HCT116 (cell line): ENCODE data around the gene ANKRD22. TPM values are rescaled to one million over a fixed set of nuclear protein-coding genes. Genes with fewer than 3 reads are reported as not detected.
A peak's percentile ranks its signal among the peaks of the same experiment; 100 is the strongest.

Source experiments
- ATAC-seq: fragments of 200-7000 bp; cut with Tn5 transposase; 2 replicates; pipeline ENCODE4 v1.9.1; 2020; ENCODE audit warnings: mild to moderate bottlenecking, moderate library complexity
- BruUV-seq: library from RNA; stranded (reverse); fragments of 400-500 nt; replicated peaks from 2 replicates; lab custom pipeline; 2021; lab: Mats Ljungman, UMichigan
- CTCF ChIA-PET: fragments of 300-600 bp; sonication (Branson Sonifier 250); formaldehyde crosslinking; loops from one replicate; lab custom pipeline; 2021; ENCODE audit warnings: antibody characterized with exemption; lab: Charles Lee
- POLR2A ChIA-PET: fragments of 300-600, 350-600 bp; sonication (Branson Sonifier 250); formaldehyde crosslinking; loops from one replicate; lab custom pipeline; 2021; ENCODE audit warnings: antibody characterized with exemption; lab: Charles Lee
- RAD21 ChIA-PET, 2 experiments: fragments of 300-600 bp; sonication (Branson Sonifier 250); formaldehyde crosslinking; loops; one replicate each; lab custom pipeline; 2023; ENCODE audit warnings: low total read pairs in 2 of 2; ENCODE audit not compliant: uncharacterized antibody in 2 of 2, unreplicated experiment in 2 of 2, low non-redundant PET in 1 of 2; lab: Charles Lee
- DNase-seq: peaks from one replicate; pipeline ENCODE4 v3.0.0-alpha.2; 2010; ENCODE audit warnings: low read depth, low spot score
- H2AFZ ChIP-seq: fragments of 200-600 bp; shearing (Covaris generic), sonication (generic); 2 replicates; pipeline ENCODE4 v1.6.1; 2017; ENCODE audit warnings: low read depth, mixed run types, mixed read lengths, antibody characterized with exemption, low read length; ENCODE audit not compliant: poor library complexity, severe bottlenecking
- H3K27ac ChIP-seq: 2 replicates; pipeline ENCODE4 v1.5.1; 2012; ENCODE audit warnings: low read depth, low read length
- H3K27me3 ChIP-seq: fragments of 200-600 bp; sonication (generic); 2 replicates; pipeline ENCODE4 v1.6.1; 2016; ENCODE audit warnings: mixed run types, low read length, mixed read lengths; ENCODE audit not compliant: insufficient read depth
- H3K36me3 ChIP-seq, 2 experiments: fragments of 200-500 bp in 1 of 2; fragments of 200-600 bp in 1 of 2; sonication (Bioruptor generic) in 1 of 2; sonication (generic) in 1 of 2; 2 replicates each; pipeline versions ENCODE4 v1.5.1 to v1.6.1; 2014 to 2016; ENCODE audit warnings: low read length in 2 of 2, inconsistent platforms in 1 of 2, mixed read lengths in 1 of 2, mixed run types in 1 of 2; ENCODE audit not compliant: insufficient read depth in 2 of 2, control insufficient read depth in 1 of 2
- H3K4me1 ChIP-seq, 2 experiments: fragments of 200-600 bp in 1 of 2; sonication (generic) in 1 of 2; 2 replicates each; pipeline versions ENCODE4 v1.5.1 to v1.6.1; 2012 to 2017; ENCODE audit warnings: low read length in 2 of 2, inconsistent platforms in 1 of 2, mild to moderate bottlenecking in 1 of 2, mixed read lengths in 1 of 2, mixed run types in 1 of 2, moderate library complexity in 1 of 2; ENCODE audit not compliant: insufficient read depth in 2 of 2, control insufficient read depth in 1 of 2
- H3K4me2 ChIP-seq: fragments of 200-600 bp; sonication (generic); 2 replicates; pipeline ENCODE4 v1.6.1; 2017; ENCODE audit warnings: mixed run types, low read length, mixed read lengths
- H3K4me3 ChIP-seq, 2 experiments: fragments of 200-600 bp in 1 of 2; sonication (generic) in 1 of 2; replicated peaks in 1 of 2; 2 replicates each; pipeline ENCODE4 v1.5.1; 2011 to 2016; ENCODE audit warnings: low read length in 2 of 2, control low read depth in 1 of 2, low read depth in 1 of 2, mild to moderate bottlenecking in 1 of 2, mixed read lengths in 1 of 2, mixed run types in 1 of 2
- H3K79me2 ChIP-seq: fragments of 200-600 bp; sonication (generic); 2 replicates; pipeline ENCODE4 v1.6.1; 2017; ENCODE audit warnings: mild to moderate bottlenecking, mixed run types, low read length, moderate library complexity, mixed read lengths; ENCODE audit not compliant: insufficient read depth
- H3K9ac ChIP-seq: fragments of 200-600 bp; sonication (generic); 2 replicates; pipeline ENCODE4 v1.6.1; 2016; ENCODE audit warnings: low read length, mixed read lengths
- H3K9me2 ChIP-seq: fragments of 200-600 bp; sonication (generic), shearing (Covaris generic); 2 replicates; pipeline ENCODE4 v1.6.1; 2017; ENCODE audit warnings: mixed run types, mild to moderate bottlenecking, moderate library complexity; ENCODE audit not compliant: insufficient read depth
- H3K9me3 ChIP-seq, 2 experiments: fragments of 200-500 bp in 1 of 2; fragments of 200-600 bp in 1 of 2; sonication (Bioruptor generic) in 1 of 2; sonication (generic) in 1 of 2; 2 replicates each; pipeline ENCODE4 v1.6.1; 2014 to 2017; ENCODE audit warnings: low read length in 2 of 2, mixed read lengths in 2 of 2, inconsistent platforms in 1 of 2, low read depth in 1 of 2, mild to moderate bottlenecking in 1 of 2, mixed run types in 1 of 2, moderate library complexity in 1 of 2; ENCODE audit not compliant: control insufficient read depth in 1 of 2, insufficient read depth in 1 of 2
- H4K20me1 ChIP-seq: fragments of 200-600 bp; sonication (generic), shearing (Covaris generic); 2 replicates; pipeline ENCODE4 v1.6.1; 2017; ENCODE audit warnings: mixed run types, mild to moderate bottlenecking, moderate library complexity; ENCODE audit not compliant: insufficient read depth
- ATF3 ChIP-seq: IDR thresholded peaks from 2 replicates; pipeline ENCODE4 v1.6.1; 2012
- CBX3 ChIP-seq: IDR thresholded peaks from 2 replicates; pipeline ENCODE4 v1.6.1; 2012; ENCODE audit warnings: low read depth
- CEBPB ChIP-seq: IDR thresholded peaks from 2 replicates; pipeline ENCODE4 v1.6.1; 2012; ENCODE audit warnings: low read depth
- EGR1 ChIP-seq: IDR thresholded peaks from 2 replicates; pipeline ENCODE4 v1.6.1; 2012; ENCODE audit warnings: low read depth
- ELF1 ChIP-seq: IDR thresholded peaks from 2 replicates; pipeline ENCODE4 v1.6.1; 2012; ENCODE audit warnings: low read depth, borderline replicate concordance
- EZH2 ChIP-seq: fragments of 200-600 bp; sonication (generic); IDR thresholded peaks from 2 replicates; pipeline ENCODE4 v1.6.1; 2017; ENCODE audit warnings: antibody characterized with exemption, mixed run types
- EZH2phosphoT487 ChIP-seq: fragments of 200-600 bp; IDR thresholded peaks from 2 replicates; pipeline ENCODE4 v1.6.1; 2018; ENCODE audit warnings: antibody characterized with exemption, borderline replicate concordance
- FOSL1 ChIP-seq: IDR thresholded peaks from 2 replicates; pipeline ENCODE4 v1.6.1; 2012; ENCODE audit warnings: low read depth
- JUND ChIP-seq: IDR thresholded peaks from 2 replicates; pipeline ENCODE4 v1.6.1; 2012
- MAX ChIP-seq: IDR thresholded peaks from 2 replicates; pipeline ENCODE4 v1.6.1; 2012
- POLR2A ChIP-seq: IDR thresholded peaks from 2 replicates; pipeline ENCODE4 v1.7.0; 2011; ENCODE audit warnings: borderline replicate concordance; ENCODE audit not compliant: insufficient read depth, insufficient read length; ENCODE audit errors: extremely low read depth
- POLR2AphosphoS5 ChIP-seq: IDR thresholded peaks from 2 replicates; pipeline ENCODE4 v1.6.1; 2011; ENCODE audit warnings: mild to moderate bottlenecking, low read depth, low read length, moderate library complexity
- RAD21 ChIP-seq: IDR thresholded peaks from 2 replicates; pipeline ENCODE4 v1.6.1; 2012; ENCODE audit warnings: low read depth, mild to moderate bottlenecking
- SIN3A ChIP-seq: IDR thresholded peaks from 2 replicates; pipeline ENCODE4 v1.6.1; 2012; ENCODE audit warnings: low read depth
- SP1 ChIP-seq: IDR thresholded peaks from 2 replicates; pipeline ENCODE4 v1.6.1; 2012; ENCODE audit warnings: low read depth
- SRF ChIP-seq: IDR thresholded peaks from 2 replicates; pipeline ENCODE4 v1.6.1; 2012; ENCODE audit warnings: low read depth
- TCF7L2 ChIP-seq: IDR thresholded peaks from 2 replicates; pipeline ENCODE4 v1.7.0; 2011; ENCODE audit warnings: borderline replicate concordance, inconsistent platforms; ENCODE audit not compliant: insufficient read depth, insufficient read length; ENCODE audit errors: extremely low read depth
- YY1 ChIP-seq: IDR thresholded peaks from 2 replicates; pipeline ENCODE4 v1.6.1; 2011; ENCODE audit warnings: low read length, low read depth, moderate library complexity, mild to moderate bottlenecking; ENCODE audit not compliant: insufficient replicate concordance; ENCODE audit errors: extremely low read depth
- ZFX ChIP-seq: fragments of 450-650 bp; IDR thresholded peaks from 2 replicates; pipeline ENCODE4 v1.6.1; 2017
- ZNF274 ChIP-seq: fragments of 200-500 bp; sonication (Bioruptor generic); IDR thresholded peaks from 2 replicates; pipeline ENCODE4 v1.6.1; 2014; ENCODE audit warnings: mild to moderate bottlenecking, low read depth, low read length, inconsistent platforms
- intact Hi-C: fragments of 100-400 bp; cut with micrococcal nuclease; formaldehyde crosslinking; loops from 2 replicates; pipeline ENCODE4 v1.10.0; 2022
- total RNA-seq: library from RNA; stranded (reverse); gene quantifications from one replicate; pipeline ENCODE4 v1.2.1, GENCODE V29; 2021; ENCODE audit not compliant: unreplicated experiment
- TF ChIP-seq, protein P1 (sequence below): IDR thresholded peaks from 2 replicates; pipeline ENCODE4 v1.6.1; 2012; ENCODE audit warnings: low read depth
- TF ChIP-seq, protein P2 (sequence below), 3 experiments: fragments of 200-600 bp in 1 of 3; sonication (generic) in 1 of 3; IDR thresholded peaks in 2 of 3; conservative IDR thresholded peaks in 1 of 3; 2 replicates each; pipeline ENCODE4 v1.5.1; 2012 to 2017; ENCODE audit warnings: low read depth in 2 of 3, low read length in 2 of 3, antibody characterized with exemption in 1 of 3, borderline replicate concordance in 1 of 3, control low read depth in 1 of 3, mild to moderate bottlenecking in 1 of 3, mixed read lengths in 1 of 3, mixed run types in 1 of 3, moderate library complexity in 1 of 3; ENCODE audit not compliant: insufficient read depth in 1 of 3

ANKRD22 gene
- total RNA-seq, 1 experiment from 2014 or later = 2.3 TPM

DNA sequence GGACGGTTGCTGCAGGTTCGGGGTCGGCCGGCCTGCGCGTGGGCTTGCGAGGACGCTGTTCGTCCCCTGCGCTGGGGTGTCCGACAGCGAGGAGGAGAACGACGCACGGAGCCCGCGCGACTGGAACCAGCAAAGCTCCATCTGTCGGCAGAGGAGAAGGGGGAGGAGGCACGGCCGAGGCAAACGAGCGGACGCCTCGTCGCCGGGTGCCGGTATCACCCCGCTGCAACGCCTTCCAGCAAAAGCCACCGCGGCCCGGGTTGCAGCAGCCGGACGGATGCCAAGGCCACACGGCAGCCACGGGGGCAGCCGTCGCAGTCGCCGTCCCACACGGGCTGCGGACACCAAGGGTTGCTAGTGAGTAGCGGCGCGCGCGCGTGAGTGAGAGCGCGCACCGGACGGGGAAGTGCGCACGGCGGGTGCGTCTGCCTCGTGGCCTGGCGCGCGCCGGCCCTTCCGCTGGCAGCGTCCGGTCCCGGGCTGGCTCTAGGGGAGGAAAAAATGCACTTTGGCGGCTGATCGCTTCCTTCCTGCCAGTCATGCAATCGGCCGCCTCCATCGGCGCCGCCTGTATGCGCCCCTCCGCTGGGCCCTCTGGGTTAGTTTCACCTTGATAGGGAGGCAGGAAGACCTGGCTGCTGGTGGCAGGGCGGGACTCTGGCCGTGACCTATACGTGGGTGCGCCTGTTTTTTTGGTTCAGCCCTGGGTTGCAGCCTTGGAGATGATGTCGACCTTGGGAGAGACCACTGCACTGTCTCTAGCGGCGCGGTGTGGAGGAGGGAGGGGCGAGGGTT lies 28.8 kb upstream of the ANKRD22 start:
- no peaks in the 10 kb centered on the region for H3K9me3 ChIP-seq
- H3K4me2 ChIP-seq = peak overlapping the region; percentile 87
- no peaks in the 10 kb centered on the region for H3K27me3 ChIP-seq
- H3K4me3 ChIP-seq = peak overlapping the region; percentile 64 to 75
- H4K20me1 ChIP-seq = no peaks in the 10 kb centered on the region
- intact Hi-C loops = no loop called here
- CTCF ChIA-PET = interaction anchor here (0.9 to 1.9 kb wide), 4 partner anchors 10 to 54 kb away, joined by 3 to 5 read pairs (median 3); no protein-coding TSS in a partner anchor
- RAD21 ChIA-PET = no interaction called here
- peak overlapping the region; percentile 93 for H3K27ac ChIP-seq
- H2AFZ ChIP-seq = peak overlapping the region; percentile 79
- H3K36me3 ChIP-seq = no peaks in the 10 kb centered on the region
- H3K4me1 ChIP-seq = peaks cover 24 to 51% of the 10 kb centered on the region in 2 experiments
- H3K9ac ChIP-seq = peak overlapping the region; percentile 71
- ATAC-seq (peak; percentile 80), DNase-seq (peak; percentile 51)
- peaks cover 16% of the 10 kb centered on the region for H3K79me2 ChIP-seq
- H3K9me2 ChIP-seq = no peaks in the 10 kb centered on the region
- POLR2A ChIA-PET = interaction anchor here (1.2 kb wide), 1 partner anchor 52 kb away, joined by 3 read pairs; no protein-coding TSS in a partner anchor
- no TSS peak for BruUV-seq
- TF ChIP-seq POLR2AphosphoS5 = peak; percentile 65
- no peak for TF ChIP-seq FOSL1
- TF ChIP-seq SRF = no peak
- peak; percentile 9; the same call in 1 of the 2 replicates for TF ChIP-seq JUND
- TF ChIP-seq POLR2A = peak; percentile 70
- peak; percentile 88 for TF ChIP-seq SIN3A
- TF ChIP-seq, protein P1, sequence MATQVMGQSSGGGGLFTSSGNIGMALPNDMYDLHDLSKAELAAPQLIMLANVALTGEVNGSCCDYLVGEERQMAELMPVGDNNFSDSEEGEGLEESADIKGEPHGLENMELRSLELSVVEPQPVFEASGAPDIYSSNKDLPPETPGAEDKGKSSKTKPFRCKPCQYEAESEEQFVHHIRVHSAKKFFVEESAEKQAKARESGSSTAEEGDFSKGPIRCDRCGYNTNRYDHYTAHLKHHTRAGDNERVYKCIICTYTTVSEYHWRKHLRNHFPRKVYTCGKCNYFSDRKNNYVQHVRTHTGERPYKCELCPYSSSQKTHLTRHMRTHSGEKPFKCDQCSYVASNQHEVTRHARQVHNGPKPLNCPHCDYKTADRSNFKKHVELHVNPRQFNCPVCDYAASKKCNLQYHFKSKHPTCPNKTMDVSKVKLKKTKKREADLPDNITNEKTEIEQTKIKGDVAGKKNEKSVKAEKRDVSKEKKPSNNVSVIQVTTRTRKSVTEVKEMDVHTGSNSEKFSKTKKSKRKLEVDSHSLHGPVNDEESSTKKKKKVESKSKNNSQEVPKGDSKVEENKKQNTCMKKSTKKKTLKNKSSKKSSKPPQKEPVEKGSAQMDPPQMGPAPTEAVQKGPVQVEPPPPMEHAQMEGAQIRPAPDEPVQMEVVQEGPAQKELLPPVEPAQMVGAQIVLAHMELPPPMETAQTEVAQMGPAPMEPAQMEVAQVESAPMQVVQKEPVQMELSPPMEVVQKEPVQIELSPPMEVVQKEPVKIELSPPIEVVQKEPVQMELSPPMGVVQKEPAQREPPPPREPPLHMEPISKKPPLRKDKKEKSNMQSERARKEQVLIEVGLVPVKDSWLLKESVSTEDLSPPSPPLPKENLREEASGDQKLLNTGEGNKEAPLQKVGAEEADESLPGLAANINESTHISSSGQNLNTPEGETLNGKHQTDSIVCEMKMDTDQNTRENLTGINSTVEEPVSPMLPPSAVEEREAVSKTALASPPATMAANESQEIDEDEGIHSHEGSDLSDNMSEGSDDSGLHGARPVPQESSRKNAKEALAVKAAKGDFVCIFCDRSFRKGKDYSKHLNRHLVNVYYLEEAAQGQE = no peak
- TF ChIP-seq SP1 = peak; percentile 35; the same call in 1 of the 2 replicates
- no peak for TF ChIP-seq EZH2
- TF ChIP-seq ZNF274 = no peak
- no peak for TF ChIP-seq ATF3
- TF ChIP-seq CBX3 = peak; percentile 41; the same call in 1 of the 2 replicates
- no peak; the same call in 1 of the 2 replicates for TF ChIP-seq EGR1
- TF ChIP-seq, protein P2, sequence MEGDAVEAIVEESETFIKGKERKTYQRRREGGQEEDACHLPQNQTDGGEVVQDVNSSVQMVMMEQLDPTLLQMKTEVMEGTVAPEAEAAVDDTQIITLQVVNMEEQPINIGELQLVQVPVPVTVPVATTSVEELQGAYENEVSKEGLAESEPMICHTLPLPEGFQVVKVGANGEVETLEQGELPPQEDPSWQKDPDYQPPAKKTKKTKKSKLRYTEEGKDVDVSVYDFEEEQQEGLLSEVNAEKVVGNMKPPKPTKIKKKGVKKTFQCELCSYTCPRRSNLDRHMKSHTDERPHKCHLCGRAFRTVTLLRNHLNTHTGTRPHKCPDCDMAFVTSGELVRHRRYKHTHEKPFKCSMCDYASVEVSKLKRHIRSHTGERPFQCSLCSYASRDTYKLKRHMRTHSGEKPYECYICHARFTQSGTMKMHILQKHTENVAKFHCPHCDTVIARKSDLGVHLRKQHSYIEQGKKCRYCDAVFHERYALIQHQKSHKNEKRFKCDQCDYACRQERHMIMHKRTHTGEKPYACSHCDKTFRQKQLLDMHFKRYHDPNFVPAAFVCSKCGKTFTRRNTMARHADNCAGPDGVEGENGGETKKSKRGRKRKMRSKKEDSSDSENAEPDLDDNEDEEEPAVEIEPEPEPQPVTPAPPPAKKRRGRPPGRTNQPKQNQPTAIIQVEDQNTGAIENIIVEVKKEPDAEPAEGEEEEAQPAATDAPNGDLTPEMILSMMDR (IDR thresholded peaks at IDR 0.05 in 2 of 3, conservative IDR thresholded peaks at IDR 0.05 in 1 of 3; ENCODE audit: borderline replicate concordance in 1 of 3, insufficient read depth in 1 of 3, low read depth in 2 of 3, low read length in 2 of 3) = peak in 2 of 3 experiments; percentile 13 to 17; a peak in 1 of 6 replicates
- peak; percentile 7 for TF ChIP-seq YY1
- TF ChIP-seq RAD21 = no peak
- peak; percentile 71 for TF ChIP-seq ZFX
- no peak for TF ChIP-seq ELF1
- TF ChIP-seq CEBPB = no peak
- peak; percentile 97 for TF ChIP-seq MAX
- TF ChIP-seq TCF7L2 = peak; percentile 64
- no peak for TF ChIP-seq EZH2phosphoT487
